HG03432 (cell line): ENCODE measurements around the gene CCDC50.
A peak's percentile ranks its signal among the peaks of the same experiment; 100 is the strongest.

Experiments
- ATAC-seq: cut with Tn5 transposase; IDR thresholded peaks from one replicate; pipeline ENCODE4 v1.9.1; 2021; ENCODE audit warnings: mild to moderate bottlenecking, moderate library complexity; ENCODE audit not compliant: unreplicated experiment

CCDC50 gene

DNA sequence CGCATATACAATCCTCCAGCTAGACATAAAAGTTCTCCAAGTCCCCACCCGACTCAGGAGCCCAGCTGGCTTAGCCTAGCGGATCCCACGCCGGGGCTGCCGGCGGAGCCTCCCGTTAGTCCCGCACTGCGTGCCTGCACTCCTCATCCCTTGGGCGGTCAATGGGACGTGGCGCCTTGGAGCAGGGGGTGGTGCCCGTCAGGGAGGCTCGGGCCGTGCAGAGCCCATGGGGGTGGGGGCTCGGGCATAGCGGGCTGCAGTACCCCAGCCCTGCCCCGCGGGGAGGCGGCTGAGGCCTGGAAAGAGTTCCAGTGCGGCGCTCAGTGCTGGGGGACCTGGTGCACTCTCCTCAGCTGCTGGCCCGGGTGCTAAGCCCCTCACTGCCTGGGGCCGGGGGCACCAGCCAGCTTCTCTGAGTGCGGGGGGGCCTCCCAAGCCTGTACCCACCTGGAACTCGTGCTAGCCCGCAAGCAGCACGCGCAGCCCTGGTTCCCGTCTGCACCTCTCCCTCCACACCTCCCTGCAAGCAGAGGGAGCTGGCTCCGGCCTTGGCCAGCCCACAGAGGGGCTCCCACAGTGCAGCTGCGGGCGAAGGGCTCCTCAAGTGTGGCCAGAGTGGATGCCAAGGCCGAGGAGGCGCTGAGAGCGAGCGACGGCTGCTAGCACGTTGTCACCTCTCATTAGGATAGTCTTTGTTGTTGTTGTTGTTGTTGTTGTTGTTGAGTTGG lies 12.2 kb upstream of the CCDC50 start:
- ATAC-seq, result no peak

DNA sequence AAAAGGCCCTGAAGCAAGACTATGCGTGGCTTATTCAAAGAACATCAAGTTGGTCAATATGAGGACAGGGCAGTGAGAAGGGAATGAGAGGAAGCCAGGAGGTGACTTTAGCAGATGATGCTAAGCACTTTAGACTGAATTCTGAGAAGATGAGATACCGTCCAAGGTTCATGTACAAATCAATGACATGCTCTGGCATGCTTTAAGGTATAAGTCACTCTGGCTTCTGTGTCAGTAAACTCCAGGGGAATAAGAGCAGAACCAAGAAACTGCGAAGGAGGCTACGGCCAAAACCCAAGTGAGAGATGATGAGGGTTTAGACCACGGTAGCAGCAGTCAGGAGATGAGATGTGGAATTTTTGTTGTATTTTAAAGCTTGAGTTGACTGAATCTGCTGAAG lies 8.9 kb upstream of the CCDC50 start:
- ATAC-seq, result no peak

GRCh38 chr3:191321019-191321767 lies 8.0 kb upstream of the CCDC50 start:
- ATAC-seq, result no peak

- ATAC-seq, result no peak
Measured at GRCh38 chr3:191324936-191325335, 4.3 kb upstream of the CCDC50 start.

GRCh38 chr3:191327526-191327925 lies 1.7 kb upstream of the CCDC50 start:
- ATAC-seq, result no peak

GRCh38 chr3:191328383-191328961 lies 722 bp upstream of the CCDC50 start:
- ATAC-seq, result no peak

- ATAC-seq, result peak; percentile 36
Measured at GRCh38 chr3:191329654-191330529, 698 bp downstream of the CCDC50 start, which contains the start of gene UTS2B. UTS2B (minus strand) TSS chr3:191330526; CDS start chr3:191282189, 48,337 bp downstream.

DNA sequence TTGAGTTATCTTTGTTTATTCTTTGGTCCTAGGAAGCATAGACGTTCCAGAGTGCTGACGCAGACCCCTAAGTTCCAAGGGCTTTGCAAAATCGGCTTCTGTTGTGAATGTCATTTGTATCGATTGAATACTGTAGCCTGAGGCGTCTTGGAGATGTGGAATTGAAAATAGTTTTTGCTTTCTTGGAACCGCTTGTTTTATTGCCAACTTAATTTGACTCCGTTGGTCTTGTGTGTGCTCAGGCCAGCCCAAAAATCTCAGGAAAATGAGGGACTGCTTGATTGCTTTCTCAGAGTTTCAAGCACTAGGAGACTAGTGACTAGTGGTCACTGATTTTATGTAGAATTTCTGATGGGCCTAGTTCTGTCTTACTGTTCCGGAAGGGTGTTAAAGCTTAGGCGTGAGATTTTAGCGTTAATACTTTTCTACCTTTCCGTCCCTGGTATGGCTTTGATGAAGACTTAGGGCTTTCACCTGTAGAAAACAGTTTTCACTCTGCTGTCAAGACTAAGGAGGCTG lies 1.4 kb downstream of the CCDC50 start:
- no peak for ATAC-seq

DNA sequence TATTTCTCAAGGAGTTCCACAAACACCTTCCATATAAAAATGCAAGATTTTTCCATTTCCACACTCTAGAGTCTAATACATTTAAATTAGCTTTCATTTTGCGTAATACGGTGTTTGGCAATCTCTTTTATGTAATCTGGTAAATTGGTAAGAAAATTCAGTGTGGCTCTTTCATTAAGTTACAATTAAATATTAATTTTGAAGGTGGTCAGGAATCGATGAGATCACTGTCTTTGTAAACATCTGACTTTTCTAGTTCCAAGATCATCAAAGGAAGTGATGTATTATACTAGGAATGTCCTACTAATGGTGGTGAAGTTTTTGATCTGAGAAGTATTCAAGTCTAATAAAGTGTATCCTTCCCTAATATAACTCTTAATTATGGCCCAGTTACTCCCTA lies 2.2 kb downstream of the CCDC50 start:
- ATAC-seq, result no peak

GRCh38 chr3:191333298-191333880 lies 4.2 kb downstream of the CCDC50 start:
- ATAC-seq, result no peak

GRCh38 chr3:191334346-191334893 lies 5.2 kb downstream of the CCDC50 start:
- no peak for ATAC-seq

DNA sequence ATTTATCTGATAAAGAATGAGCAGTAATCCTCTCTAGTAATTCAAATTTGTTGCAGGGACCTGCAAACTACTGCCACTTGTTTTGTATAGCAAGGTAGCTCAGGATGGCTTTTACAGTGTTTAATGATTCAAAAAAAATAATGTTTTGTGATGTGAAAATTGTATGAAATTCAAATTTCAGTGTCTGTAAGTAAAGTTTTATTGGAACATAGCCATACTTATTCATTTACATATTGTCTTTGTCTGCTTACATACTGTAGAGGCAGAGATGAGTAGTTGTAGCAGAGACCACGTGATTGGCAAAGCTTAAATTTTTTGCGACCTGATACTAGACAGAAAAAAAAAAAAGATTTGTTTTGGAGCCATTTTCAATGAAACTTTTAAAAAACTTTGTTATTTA lies 7.6 kb downstream of the CCDC50 start:
- ATAC-seq, result no peak

GRCh38 chr3:191338177-191338488 lies 8.9 kb downstream of the CCDC50 start:
- ATAC-seq, result no peak

DNA sequence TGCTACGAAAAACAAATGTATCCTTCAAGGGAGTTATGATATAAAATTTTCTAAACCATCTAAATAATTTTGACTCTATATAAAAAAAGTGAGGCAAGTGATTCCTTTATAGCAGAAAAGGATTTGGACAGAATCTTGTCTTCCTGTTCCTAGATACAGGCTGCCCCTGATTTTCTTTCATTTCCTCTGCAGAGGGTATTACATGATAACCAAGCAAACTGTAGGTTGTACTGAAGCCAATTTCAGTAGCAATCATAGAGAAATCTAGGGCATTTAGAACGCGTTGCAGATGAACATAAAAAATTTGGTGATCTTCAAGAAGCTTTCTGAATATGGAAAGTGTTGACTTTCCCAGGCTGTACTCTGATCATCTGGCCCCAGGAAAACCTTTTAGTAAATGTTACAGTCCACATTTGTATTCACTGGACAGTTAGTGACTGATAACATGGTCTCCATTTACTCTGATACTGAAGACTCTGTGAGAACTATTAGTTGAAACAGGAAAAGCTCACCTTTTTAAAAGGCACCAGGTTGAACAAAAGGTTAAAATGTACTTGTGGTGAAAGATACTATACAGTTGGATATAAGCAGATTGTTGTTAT lies 10.2 kb downstream of the CCDC50 start:
- ATAC-seq, result no peak

GRCh38 chr3:191340351-191340750 lies 11.2 kb downstream of the CCDC50 start:
- ATAC-seq, result no peak

- ATAC-seq, result peak; percentile 33
Measured at GRCh38 chr3:191340966-191341365, 11.8 kb downstream of the CCDC50 start.

DNA sequence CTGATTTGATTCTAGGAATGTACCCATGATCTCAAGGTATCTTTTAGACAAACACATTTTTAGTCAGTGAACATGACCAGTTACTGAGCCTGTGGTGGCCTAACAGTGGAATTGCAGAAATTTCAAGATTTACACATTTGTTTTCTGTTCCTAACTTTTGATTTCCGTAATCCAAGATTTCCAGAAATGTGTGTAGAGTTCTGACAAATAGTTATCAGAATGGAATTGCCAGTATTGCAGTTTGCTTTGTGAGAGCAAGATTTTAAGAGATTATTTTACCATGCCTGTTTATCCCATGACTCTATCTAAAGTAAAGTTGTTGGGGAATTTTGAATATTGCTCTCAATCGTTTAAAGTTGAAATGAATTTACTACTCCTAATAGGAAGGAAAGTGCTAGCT lies 12.8 kb downstream of the CCDC50 start:
- ATAC-seq, result no peak

DNA sequence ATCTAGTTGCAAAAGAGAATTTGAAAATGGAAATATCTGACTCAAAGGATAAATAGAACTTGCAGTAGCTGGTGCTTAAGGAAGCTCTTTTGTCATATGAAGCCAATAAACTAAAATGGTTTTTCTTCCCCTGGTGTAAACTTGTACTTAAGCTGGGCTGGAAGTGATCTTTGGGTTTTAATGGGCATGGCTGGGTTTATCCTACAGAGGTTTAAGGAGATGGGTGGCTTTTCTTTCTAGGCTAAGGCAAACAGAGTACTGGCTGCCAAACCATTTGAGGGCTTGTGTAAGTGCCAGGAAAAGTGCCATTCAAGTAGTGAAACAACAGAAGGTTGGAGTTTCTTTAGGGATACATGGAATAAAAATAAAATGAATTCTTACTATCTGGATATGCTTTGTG lies 13.2 kb downstream of the CCDC50 start:
- ATAC-seq, result no peak

GRCh38 chr3:191343115-191343514 lies 13.9 kb downstream of the CCDC50 start:
- ATAC-seq, result no peak

- ATAC-seq, result no peak
Measured at GRCh38 chr3:191343913-191344312, 14.7 kb downstream of the CCDC50 start.
